SU-DHL-6 (cell line): ENCODE results near the gene LRBA.

Experiments used
- H2AFZ ChIP-seq: fragments of 200-600 bp; sonication (generic); 2 replicates; pipeline ENCODE4 v1.6.1; 2014; ENCODE audit warnings: low read depth, mild to moderate bottlenecking, moderate library complexity, mixed read lengths, antibody characterized with exemption, low read length; ENCODE audit not compliant: severe bottlenecking
- H3F3A ChIP-seq: fragments of 200-600 bp; shearing (Covaris generic); 2 replicates; pipeline ENCODE4 v1.6.0; 2016; ENCODE audit warnings: antibody characterized with exemption, mild to moderate bottlenecking; ENCODE audit not compliant: insufficient read depth
- H3K27ac ChIP-seq: fragments of 200-600 bp; sonication (generic); 2 replicates; pipeline ENCODE4 v1.5.1; 2016; ENCODE audit warnings: low read depth, mild to moderate bottlenecking, low read length, moderate library complexity, mixed read lengths
- H3K27me3 ChIP-seq: fragments of 200-600 bp; sonication (generic), shearing (Covaris generic); 2 replicates; pipeline ENCODE4 v1.6.0; 2014; ENCODE audit warnings: mild to moderate bottlenecking, low read length
- H3K36me3 ChIP-seq: fragments of 200-600 bp; sonication (generic); 2 replicates; pipeline ENCODE4 v1.6.1; 2014; ENCODE audit warnings: mild to moderate bottlenecking, low read length, mixed read lengths
- H3K4me2 ChIP-seq: fragments of 300-600, 200-600 bp; shearing (Covaris generic), sonication (generic); 2 replicates; pipeline ENCODE4 v1.6.0; 2014; ENCODE audit warnings: low read length, low read depth, mild to moderate bottlenecking; ENCODE audit not compliant: poor library complexity, severe bottlenecking
- H3K4me3 ChIP-seq: fragments of 200-600 bp; sonication (generic); 2 replicates; pipeline ENCODE4 v1.5.1; 2014; ENCODE audit warnings: antibody characterized with exemption, low read length, mild to moderate bottlenecking, mixed read lengths; ENCODE audit not compliant: insufficient read depth, poor library complexity, severe bottlenecking
- H3K79me2 ChIP-seq: fragments of 200-600 bp; sonication (generic); 2 replicates; pipeline ENCODE4 v1.6.1; 2014; ENCODE audit warnings: mild to moderate bottlenecking, low read length, moderate library complexity; ENCODE audit not compliant: insufficient read depth
- H3K9ac ChIP-seq: fragments of 200-600 bp; sonication (generic); 2 replicates; pipeline ENCODE4 v1.7.0; 2014; ENCODE audit warnings: mild to moderate bottlenecking, low read length
- H3K9me2 ChIP-seq: fragments of 200-600 bp; sonication (generic); replicated peaks from 2 replicates; pipeline ENCODE4 v1.6.1; 2014; ENCODE audit warnings: low read length; ENCODE audit not compliant: insufficient read depth
- H3K9me3 ChIP-seq: fragments of 200-600 bp; sonication (generic); 2 replicates; pipeline ENCODE4 v1.6.1; 2014; ENCODE audit warnings: low read length, mixed read lengths; ENCODE audit not compliant: insufficient read depth
- H4K20me1 ChIP-seq: fragments of 200-600 bp; sonication (generic); 2 replicates; pipeline ENCODE4 v1.6.1; 2014; ENCODE audit warnings: low read depth, mild to moderate bottlenecking, antibody characterized with exemption, low read length, moderate library complexity, mixed read lengths
- EZH2phosphoT487 ChIP-seq: fragments of 200-600 bp; sonication (generic), shearing (Covaris generic); conservative IDR thresholded peaks from 2 replicates; pipeline ENCODE4 v1.6.1; 2018; ENCODE audit warnings: mild to moderate bottlenecking, antibody characterized with exemption, low read length, moderate library complexity, mixed read lengths
- TF ChIP-seq, protein P1 (sequence below): fragments of 200-600 bp; sonication (generic); IDR thresholded peaks from one replicate; pipeline ENCODE4 v1.5.1; 2017; ENCODE audit warnings: antibody characterized with exemption, mild to moderate bottlenecking, low read length, moderate library complexity; ENCODE audit not compliant: insufficient read depth, poor library complexity, severe bottlenecking

The LRBA gene

DNA sequence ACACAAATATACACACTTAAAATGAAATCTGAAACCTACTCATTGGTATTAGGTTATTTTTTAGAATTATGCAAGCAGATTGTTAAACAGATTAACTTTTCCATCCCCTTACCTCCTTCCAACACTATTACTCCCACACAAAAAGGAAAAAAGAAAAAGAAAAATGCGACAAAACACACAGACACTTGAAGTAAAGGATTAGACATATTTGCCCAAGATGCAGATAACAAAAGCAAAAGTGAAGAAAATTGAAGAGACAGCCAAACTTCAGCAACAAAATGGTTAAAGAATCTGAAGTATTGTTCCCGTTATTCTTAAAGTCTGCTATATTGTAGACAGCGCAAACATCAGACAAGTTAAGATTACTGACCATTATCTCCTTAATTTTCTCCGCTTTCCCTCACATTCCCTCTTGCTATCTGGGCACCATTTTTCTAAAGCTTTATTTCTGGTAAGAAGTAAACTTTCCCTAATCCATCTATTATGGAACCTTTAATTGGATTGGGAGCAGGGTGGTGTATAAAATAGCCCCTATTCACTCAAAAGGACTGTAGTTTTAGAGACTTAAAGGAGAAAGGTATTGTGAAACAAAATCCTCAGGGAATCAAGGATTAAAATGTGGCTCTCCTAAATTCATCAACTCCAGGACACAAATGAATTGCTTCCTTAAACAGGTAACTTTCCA lies 467.8 kb downstream of the LRBA start:
- H2AFZ ChIP-seq, result no peak overlapping the region
- peaks cover 5% of the 10 kb centered on the region; the same call in 1 of the 2 replicates for H3F3A ChIP-seq
- H4K20me1 ChIP-seq, result no peaks in the 10 kb centered on the region
- H3K9me3 ChIP-seq, result no peaks in the 10 kb centered on the region
- H3K9ac ChIP-seq, result no peak overlapping the region
- H3K79me2 ChIP-seq, result no peaks in the 10 kb centered on the region
- no peaks in the 10 kb centered on the region for H3K9me2 ChIP-seq
- no peaks in the 10 kb centered on the region for H3K27me3 ChIP-seq
- no peak overlapping the region for H3K4me3 ChIP-seq
- no peaks in the 10 kb centered on the region for H3K36me3 ChIP-seq
- no peak overlapping the region for H3K4me2 ChIP-seq
- H3K27ac ChIP-seq, result no peak overlapping the region
- TF ChIP-seq EZH2phosphoT487, result no peak
- TF ChIP-seq, protein P1, sequence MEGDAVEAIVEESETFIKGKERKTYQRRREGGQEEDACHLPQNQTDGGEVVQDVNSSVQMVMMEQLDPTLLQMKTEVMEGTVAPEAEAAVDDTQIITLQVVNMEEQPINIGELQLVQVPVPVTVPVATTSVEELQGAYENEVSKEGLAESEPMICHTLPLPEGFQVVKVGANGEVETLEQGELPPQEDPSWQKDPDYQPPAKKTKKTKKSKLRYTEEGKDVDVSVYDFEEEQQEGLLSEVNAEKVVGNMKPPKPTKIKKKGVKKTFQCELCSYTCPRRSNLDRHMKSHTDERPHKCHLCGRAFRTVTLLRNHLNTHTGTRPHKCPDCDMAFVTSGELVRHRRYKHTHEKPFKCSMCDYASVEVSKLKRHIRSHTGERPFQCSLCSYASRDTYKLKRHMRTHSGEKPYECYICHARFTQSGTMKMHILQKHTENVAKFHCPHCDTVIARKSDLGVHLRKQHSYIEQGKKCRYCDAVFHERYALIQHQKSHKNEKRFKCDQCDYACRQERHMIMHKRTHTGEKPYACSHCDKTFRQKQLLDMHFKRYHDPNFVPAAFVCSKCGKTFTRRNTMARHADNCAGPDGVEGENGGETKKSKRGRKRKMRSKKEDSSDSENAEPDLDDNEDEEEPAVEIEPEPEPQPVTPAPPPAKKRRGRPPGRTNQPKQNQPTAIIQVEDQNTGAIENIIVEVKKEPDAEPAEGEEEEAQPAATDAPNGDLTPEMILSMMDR, result no peak

DNA sequence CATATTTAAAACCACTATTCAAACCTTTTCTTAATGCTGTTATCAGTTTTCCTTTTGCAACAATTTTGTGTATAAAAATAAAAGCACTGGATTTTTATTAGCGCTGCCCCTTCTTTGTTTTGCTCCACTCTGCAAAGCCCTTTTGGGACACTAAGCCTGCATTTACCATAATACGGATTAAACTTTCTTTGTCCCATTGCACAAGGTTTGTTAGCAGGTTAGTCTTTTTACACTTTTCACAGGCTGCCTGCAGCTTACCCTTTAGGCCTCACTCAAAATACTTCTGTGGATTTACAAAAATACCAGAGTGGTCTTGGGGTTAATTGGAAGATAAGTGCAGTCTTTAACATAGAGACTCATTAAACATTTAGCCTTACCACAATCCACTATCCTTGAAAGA lies 468.8 kb downstream of the LRBA start:
- Histone ChIP-seq H2AFZ (no peak overlapping the region), H3K27ac (no peak overlapping the region), H3K27me3 (no peaks in the 10 kb centered on the region), H3K4me3 (no peak overlapping the region), H3K36me3 (no peaks in the 10 kb centered on the region), H3K4me2 (no peak overlapping the region), H3K9me2 (no peaks in the 10 kb centered on the region), H4K20me1 (no peaks in the 10 kb centered on the region), H3K9me3 (no peaks in the 10 kb centered on the region), H3K79me2 (no peaks in the 10 kb centered on the region), H3F3A (peaks cover 8% of the 10 kb centered on the region; the same call in 1 of the 2 replicates), H3K9ac (no peak overlapping the region)
- TF ChIP-seq, protein P1, result no peak
- TF ChIP-seq EZH2phosphoT487, result no peak

DNA sequence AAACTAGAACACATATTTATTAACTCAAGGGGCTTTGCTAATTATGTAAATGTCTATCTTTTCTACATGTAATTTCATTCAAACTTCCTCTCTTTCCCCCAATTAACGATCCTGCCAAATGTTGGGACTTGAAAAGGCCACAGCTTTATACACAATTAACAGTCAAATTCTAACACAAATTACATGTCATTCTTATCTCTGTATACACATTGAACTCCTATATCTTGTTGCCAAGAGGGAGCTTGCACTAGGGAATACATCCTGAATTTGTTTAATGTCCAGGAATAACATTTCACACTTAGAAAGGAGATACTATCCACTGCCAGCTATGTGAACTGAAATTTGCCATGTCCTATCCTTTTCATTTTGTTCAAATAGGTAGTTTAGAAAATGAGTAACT lies 472.0 kb downstream of the LRBA start:
- no peak overlapping the region for H3K9ac ChIP-seq
- H3K9me3 ChIP-seq, result no peaks in the 10 kb centered on the region
- no peaks in the 10 kb centered on the region for H4K20me1 ChIP-seq
- H3K27ac ChIP-seq, result no peak overlapping the region
- no peaks in the 10 kb centered on the region for H3K36me3 ChIP-seq
- H3K79me2 ChIP-seq, result no peaks in the 10 kb centered on the region
- no peaks in the 10 kb centered on the region for H3K9me2 ChIP-seq
- H3K27me3 ChIP-seq, result no peaks in the 10 kb centered on the region
- H3F3A ChIP-seq, result peaks cover 8% of the 10 kb centered on the region; the same call in 1 of the 2 replicates
- H2AFZ ChIP-seq, result no peak overlapping the region
- no peak overlapping the region for H3K4me2 ChIP-seq
- no peak overlapping the region for H3K4me3 ChIP-seq
- TF ChIP-seq, protein P1, result no peak
- no peak for TF ChIP-seq EZH2phosphoT487
